Measurements from ENCODE around the gene PPP1R15A.
"Not testable (repeated sequence)": the region's sequence is repeated elsewhere in the genome, so short reads cannot be mapped to it uniquely, and the experiment has no call there.

PPP1R15A gene

DNA sequence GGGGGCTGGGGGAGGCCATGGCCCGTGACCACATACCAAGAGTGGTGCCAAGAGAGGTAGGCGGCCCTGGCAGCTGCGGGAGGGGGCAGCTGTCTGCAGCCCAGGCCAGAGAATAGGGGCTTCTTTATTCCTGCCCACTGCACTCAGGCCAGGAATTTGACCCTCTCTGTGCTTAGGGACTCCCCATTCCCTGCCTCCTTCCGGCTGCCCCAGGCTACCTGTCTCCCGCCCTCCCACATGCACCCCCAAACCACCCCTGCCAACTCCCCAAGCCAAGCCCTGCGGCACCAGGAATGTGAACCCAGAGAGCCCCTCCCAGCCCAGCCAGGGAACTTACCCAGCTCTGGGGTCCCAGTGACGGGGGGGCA lies 4.5 kb upstream of the PPP1R15A start:
- no peak overlapping the region for H3K27ac ChIP-seq (ENCODE audit: low read length)
- H3K4me2 ChIP-seq (ENCODE audit: insufficient read depth, low read length): no peak overlapping the region
- H3K79me2 ChIP-seq (ENCODE audit: insufficient read depth, low read length): peaks cover 5% of the 10 kb centered on the region
- H3K4me1 ChIP-seq (ENCODE audit: insufficient read depth, low read length): peaks cover 6% of the 10 kb centered on the region
- H3K27me3 ChIP-seq (ENCODE audit: insufficient read depth, low read length, poor library complexity): peaks cover 13% of the 10 kb centered on the region
- no peak for TF ChIP-seq EZH2 (IDR thresholded peaks at IDR 0.05; ENCODE audit: borderline replicate concordance, low read depth, low read length, severe bottlenecking)
- TF ChIP-seq, protein P1, sequence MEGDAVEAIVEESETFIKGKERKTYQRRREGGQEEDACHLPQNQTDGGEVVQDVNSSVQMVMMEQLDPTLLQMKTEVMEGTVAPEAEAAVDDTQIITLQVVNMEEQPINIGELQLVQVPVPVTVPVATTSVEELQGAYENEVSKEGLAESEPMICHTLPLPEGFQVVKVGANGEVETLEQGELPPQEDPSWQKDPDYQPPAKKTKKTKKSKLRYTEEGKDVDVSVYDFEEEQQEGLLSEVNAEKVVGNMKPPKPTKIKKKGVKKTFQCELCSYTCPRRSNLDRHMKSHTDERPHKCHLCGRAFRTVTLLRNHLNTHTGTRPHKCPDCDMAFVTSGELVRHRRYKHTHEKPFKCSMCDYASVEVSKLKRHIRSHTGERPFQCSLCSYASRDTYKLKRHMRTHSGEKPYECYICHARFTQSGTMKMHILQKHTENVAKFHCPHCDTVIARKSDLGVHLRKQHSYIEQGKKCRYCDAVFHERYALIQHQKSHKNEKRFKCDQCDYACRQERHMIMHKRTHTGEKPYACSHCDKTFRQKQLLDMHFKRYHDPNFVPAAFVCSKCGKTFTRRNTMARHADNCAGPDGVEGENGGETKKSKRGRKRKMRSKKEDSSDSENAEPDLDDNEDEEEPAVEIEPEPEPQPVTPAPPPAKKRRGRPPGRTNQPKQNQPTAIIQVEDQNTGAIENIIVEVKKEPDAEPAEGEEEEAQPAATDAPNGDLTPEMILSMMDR (IDR thresholded peaks at IDR 0.05; ENCODE audit: borderline replicate concordance, extremely low read depth, low read length, poor library complexity, severe bottlenecking): no peak
- H3K9me3 ChIP-seq (ENCODE audit: insufficient read depth, low read length, severe bottlenecking): no peaks in the 10 kb centered on the region
- DNase-seq (no peak), ATAC-seq (ENCODE audit: insufficient read depth, low read depth) (no peak)
- no peak overlapping the region for H3K9ac ChIP-seq (ENCODE audit: low read depth, low read length)
- H3K36me3 ChIP-seq (ENCODE audit: insufficient read depth, low read length): no peaks in the 10 kb centered on the region; the same call in 1 of the 2 replicates
- H3K4me3 ChIP-seq (ENCODE audit: low read depth in 1 of 2, low read length in 2 of 2): no peak overlapping the region
- no peak overlapping the region for H2AFZ ChIP-seq (ENCODE audit: low read depth, low read length)
- H4K20me1 ChIP-seq (ENCODE audit: insufficient read depth, low read length): no peaks in the 10 kb centered on the region

- H3K9me3 ChIP-seq (ENCODE audit: insufficient read depth, low read length, severe bottlenecking): no peaks in the 10 kb centered on the region
- 0 out of 2 replicates have a peak within 1 kb of the TSS, but pooled peaks have one; percentile 14 for H3K9ac ChIP-seq (ENCODE audit: low read depth, low read length)
- TF ChIP-seq EZH2 (IDR thresholded peaks at IDR 0.05; ENCODE audit: borderline replicate concordance, low read depth, low read length, severe bottlenecking): no peak
- TF ChIP-seq, protein P1 (IDR thresholded peaks at IDR 0.05; ENCODE audit: borderline replicate concordance, extremely low read depth, low read length, poor library complexity, severe bottlenecking): no peak
- peaks cover 11% of the 10 kb centered on the region for H3K79me2 ChIP-seq (ENCODE audit: insufficient read depth, low read length)
- no peak for DNase-seq
- peaks cover 2% of the 10 kb centered on the region; the same call in 1 of the 2 replicates for H4K20me1 ChIP-seq (ENCODE audit: insufficient read depth, low read length)
- H3K4me1 ChIP-seq (ENCODE audit: insufficient read depth, low read length): peaks cover 11% of the 10 kb centered on the region
- H3K36me3 ChIP-seq (ENCODE audit: insufficient read depth, low read length): peaks cover 1% of the 10 kb centered on the region; the same call in 1 of the 2 replicates
- ATAC-seq (ENCODE audit: insufficient read depth, low read depth): no peak
- H3K27ac ChIP-seq (ENCODE audit: low read length): no peak within 1 kb of the TSS
- no peak within 1 kb of the TSS for H3K4me2 ChIP-seq (ENCODE audit: insufficient read depth, low read length)
- H2AFZ ChIP-seq (ENCODE audit: low read depth, low read length): peak within 1 kb of the TSS; percentile 43; the same call in 1 of the 2 replicates
- peaks cover 13% of the 10 kb centered on the region for H3K27me3 ChIP-seq (ENCODE audit: insufficient read depth, low read length, poor library complexity)
- no peak within 1 kb of the TSS for H3K4me3 ChIP-seq (ENCODE audit: low read depth in 1 of 2, low read length in 2 of 2)
Observed at GRCh38 chr19:48868114-48868886, 3.9 kb upstream of the PPP1R15A start, which contains the start of gene PLEKHA4. Gene PLEKHA4, minus strand, starts transcription at chr19:48868617. Its CDS starts 997 bp downstream, at chr19:48867620.

DNA sequence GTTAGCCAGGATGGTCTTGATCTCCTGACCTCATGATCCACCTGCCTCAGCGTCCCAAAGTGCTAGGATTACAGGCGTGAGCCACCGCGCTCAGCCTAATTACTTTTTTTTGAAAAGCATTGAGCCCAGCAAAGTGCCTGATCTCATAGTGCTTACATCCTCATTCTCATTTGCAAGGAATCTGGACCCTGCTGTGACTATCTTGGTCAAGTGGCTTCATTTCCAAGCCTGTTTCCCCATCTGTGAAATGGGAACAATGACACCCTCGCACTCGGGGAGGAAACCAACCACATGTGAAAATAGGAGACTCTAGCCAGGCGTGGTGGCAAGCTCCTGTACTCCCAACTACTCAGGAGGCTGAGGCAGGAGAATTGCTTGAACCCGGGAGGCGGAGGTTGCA lies 2.2 kb upstream of the PPP1R15A start:
- no peak overlapping the region for H3K4me2 ChIP-seq (ENCODE audit: insufficient read depth, low read length)
- H3K27me3 ChIP-seq (ENCODE audit: insufficient read depth, low read length, poor library complexity): peaks cover 13% of the 10 kb centered on the region
- H3K4me1 ChIP-seq (ENCODE audit: insufficient read depth, low read length): peaks cover 28% of the 10 kb centered on the region
- DNase-seq: no peak
- H3K27ac ChIP-seq (ENCODE audit: low read length): no peak overlapping the region
- peaks cover 17% of the 10 kb centered on the region for H3K36me3 ChIP-seq (ENCODE audit: insufficient read depth, low read length)
- peaks cover 24% of the 10 kb centered on the region for H3K79me2 ChIP-seq (ENCODE audit: insufficient read depth, low read length)
- no peak overlapping the region for H3K9ac ChIP-seq (ENCODE audit: low read depth, low read length)
- H3K4me3 ChIP-seq (ENCODE audit: low read depth in 1 of 2, low read length in 2 of 2): no peak overlapping the region
- H2AFZ ChIP-seq (ENCODE audit: low read depth, low read length): no peak overlapping the region
- no peak for TF ChIP-seq EZH2 (IDR thresholded peaks at IDR 0.05; ENCODE audit: borderline replicate concordance, low read depth, low read length, severe bottlenecking)
- TF ChIP-seq, protein P1 (IDR thresholded peaks at IDR 0.05; ENCODE audit: borderline replicate concordance, extremely low read depth, low read length, poor library complexity, severe bottlenecking): no peak
- no peak for ATAC-seq (ENCODE audit: insufficient read depth, low read depth)
- no peaks in the 10 kb centered on the region for H3K9me3 ChIP-seq (ENCODE audit: insufficient read depth, low read length, severe bottlenecking)
- peaks cover 12% of the 10 kb centered on the region; the same call in 1 of the 2 replicates for H4K20me1 ChIP-seq (ENCODE audit: insufficient read depth, low read length)

- Histone ChIP-seq H3K4me1 (ENCODE audit: insufficient read depth, low read length) (peaks cover 36% of the 10 kb centered on the region), H3K27ac (ENCODE audit: low read length) (peak overlapping the region; percentile 62; the same call in 1 of the 2 replicates), H3K9ac (ENCODE audit: low read depth, low read length) (peak overlapping the region; percentile 89), H2AFZ (ENCODE audit: low read depth, low read length) (peak overlapping the region; percentile 85), H3K4me2 (ENCODE audit: insufficient read depth, low read length) (peak overlapping the region; percentile 84), H4K20me1 (ENCODE audit: insufficient read depth, low read length) (peaks cover 12% of the 10 kb centered on the region; the same call in 1 of the 2 replicates), H3K4me3 (ENCODE audit: low read depth in 1 of 2, low read length in 2 of 2) (peak overlapping the region in 1 of 2 experiments; percentile 82; a peak in 2 of 4 replicates), H3K36me3 (ENCODE audit: insufficient read depth, low read length) (peaks cover 33% of the 10 kb centered on the region), H3K27me3 (ENCODE audit: insufficient read depth, low read length, poor library complexity) (peaks cover 11% of the 10 kb centered on the region), H3K79me2 (ENCODE audit: insufficient read depth, low read length) (peaks cover 24% of the 10 kb centered on the region)
- H3K9me3 ChIP-seq (ENCODE audit: insufficient read depth, low read length, severe bottlenecking); DNase-seq; ATAC-seq (ENCODE audit: insufficient read depth, low read depth): not testable (repeated sequence)
Observed at GRCh38 chr19:48871471-48872181, 595 bp upstream of the PPP1R15A start.

Data from DND-41 (cell line).